Ectodermal cell (in vitro differentiated cells): ENCODE measurements around the gene LIPJ. TPM values are rescaled to one million over a fixed set of nuclear protein-coding genes. Genes with fewer than 3 reads are reported as not detected.

Experiments
- H3K27ac ChIP-seq: 2 replicates; pipeline ENCODE4 v1.7.0; 2013; ENCODE audit warnings: mild to moderate bottlenecking, low read depth, low read length; ENCODE audit not compliant: insufficient read depth, poor library complexity, severe bottlenecking
- H3K27me3 ChIP-seq: 2 replicates; pipeline ENCODE4 v1.7.0; 2013; ENCODE audit warnings: mild to moderate bottlenecking, low read length; ENCODE audit not compliant: insufficient read depth, control insufficient read depth, poor library complexity, severe bottlenecking
- H3K36me3 ChIP-seq: one replicate; pipeline ENCODE4 v1.7.0; 2013; ENCODE audit warnings: low read length; ENCODE audit not compliant: control insufficient read depth, insufficient read depth
- H3K4me1 ChIP-seq: one replicate; pipeline ENCODE4 v1.7.0; 2013; ENCODE audit warnings: low read length; ENCODE audit not compliant: control insufficient read depth, insufficient read depth
- H3K4me3 ChIP-seq: 2 replicates; pipeline ENCODE4 v1.7.0; 2013; ENCODE audit warnings: low read depth, low read length, control low read depth; ENCODE audit not compliant: insufficient read depth
- H3K9me3 ChIP-seq: 2 replicates; pipeline ENCODE4 v1.7.0; 2013; ENCODE audit warnings: mild to moderate bottlenecking, low read length, moderate library complexity; ENCODE audit not compliant: control insufficient read depth
- WGBS, 2 experiments: methylation state at CpG; one replicate each; pipeline ENCODE4 v1.1.7; 2013; ENCODE audit warnings: missing lambda C conversion rate in 2 of 2; 5-methylcytosine and 5-hydroxymethylcytosine counted together
- polyA plus RNA-seq, 4 experiments: library from polyadenylated mRNA; stranded (reverse); fragments of 50-300 nt; gene quantifications; one replicate each; pipeline ENCODE4 v1.2.3, GENCODE V29; 2013

LIPJ gene, protein sequence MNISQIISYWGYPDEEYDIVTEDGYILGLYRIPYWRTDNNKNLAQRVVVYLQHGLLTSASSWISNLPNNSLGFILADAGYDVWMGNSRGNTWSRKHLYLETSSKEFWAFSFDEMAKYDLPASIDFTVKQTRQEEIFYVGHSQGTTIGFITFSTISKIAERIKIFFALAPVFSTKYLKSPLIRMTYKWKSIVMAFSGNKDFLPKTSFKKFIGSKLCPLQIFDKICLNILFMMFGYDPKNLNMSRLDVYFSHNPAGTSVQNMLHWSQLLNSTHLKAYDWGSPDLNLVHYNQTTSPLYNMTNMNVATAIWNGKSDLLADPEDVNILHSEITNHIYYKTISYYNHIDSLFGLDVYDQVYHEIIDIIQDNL
- not detected for polyA plus RNA-seq (2013, experiment 1 of 4)
- polyA plus RNA-seq (2013, experiment 2 of 4) = 0.27 TPM
- not detected for polyA plus RNA-seq (2013, experiment 3 of 4)
- polyA plus RNA-seq (2013, experiment 4 of 4) = not detected

DNA sequence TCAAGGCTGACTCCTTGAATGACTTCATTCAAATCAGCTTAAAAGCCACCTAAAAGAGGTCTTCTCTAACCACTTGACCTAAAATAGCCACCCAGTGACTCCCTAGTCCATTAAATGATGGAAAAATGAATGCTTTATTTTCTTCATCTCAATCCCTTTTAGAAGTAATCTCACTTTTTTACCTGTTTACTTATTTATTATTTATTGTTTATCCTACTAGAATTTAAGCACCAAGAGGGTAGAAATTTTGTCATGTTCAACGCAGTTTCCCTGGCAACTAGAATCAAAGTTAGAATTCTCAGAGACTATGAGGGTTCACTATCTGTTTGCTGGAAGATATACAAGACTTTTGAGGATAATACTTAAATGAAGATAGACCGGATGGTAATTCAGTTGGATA, at the start of gene LIPJ:
LIPJ (plus strand) TSS at position 301 of the 400 bp plus-strand sequence. CDS start 3,926 bp downstream, outside the sequence.
- Histone ChIP-seq H3K9me3 (no peaks in the 10 kb centered on the region), H3K4me1 (no peaks in the 10 kb centered on the region), H3K27ac (no peak within 1 kb of the TSS), H3K4me3 (no peak within 1 kb of the TSS), H3K36me3 (no peaks in the 10 kb centered on the region), H3K27me3 (no peaks in the 10 kb centered on the region)
- 94 to 100% methylated on average over 2 of the region's 2 CpGs for WGBS, 2 experiments

DNA sequence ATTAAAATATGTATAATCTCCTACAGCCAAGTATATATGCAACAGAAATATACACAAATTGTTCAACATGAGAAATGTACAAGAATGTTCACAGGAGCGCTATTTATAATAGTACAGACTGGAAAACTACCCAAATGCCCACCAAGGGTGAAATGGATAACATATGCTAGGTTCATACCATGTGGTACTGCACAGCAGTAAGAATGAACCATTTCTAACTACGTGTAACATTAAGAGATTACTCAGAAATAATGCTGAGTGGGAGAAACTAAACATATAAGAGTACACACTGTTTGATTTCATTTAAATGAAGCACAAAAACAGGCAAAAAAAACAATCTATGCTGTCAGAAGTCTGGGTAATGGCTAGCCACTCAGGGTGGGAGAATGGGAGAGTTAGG, 49.2 kb upstream of the LIPJ start:
- no peak overlapping the region for H3K27ac ChIP-seq
- WGBS, 2 experiments = 100% methylated on average over 2 of the region's 2 CpGs
- no peaks in the 10 kb centered on the region for H3K9me3 ChIP-seq
- H3K4me1 ChIP-seq = no peaks in the 10 kb centered on the region
- no peaks in the 10 kb centered on the region for H3K36me3 ChIP-seq
- no peaks in the 10 kb centered on the region for H3K27me3 ChIP-seq
- H3K4me3 ChIP-seq = no peak overlapping the region

DNA sequence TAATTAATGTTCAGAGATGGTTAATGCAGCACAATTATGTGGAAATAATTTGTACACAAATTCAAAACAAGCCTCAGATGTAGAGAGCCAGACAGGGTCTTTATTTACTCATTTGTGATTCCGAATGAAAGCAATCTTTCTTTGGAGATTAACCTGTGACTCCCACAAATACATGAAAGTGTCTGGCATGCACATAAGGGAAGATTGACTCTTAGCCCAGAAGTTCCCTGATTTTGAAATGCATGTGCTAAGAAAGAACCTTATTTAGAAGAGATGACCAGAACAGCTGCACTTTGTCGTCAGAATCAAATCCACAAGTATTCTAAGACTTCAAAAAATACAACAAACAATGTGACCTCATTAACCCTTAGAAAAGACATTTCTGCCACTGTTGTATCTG, 48.5 kb upstream of the LIPJ start:
- Histone ChIP-seq H3K4me1 (no peaks in the 10 kb centered on the region), H3K4me3 (no peak overlapping the region), H3K9me3 (no peaks in the 10 kb centered on the region), H3K27ac (no peak overlapping the region), H3K27me3 (no peaks in the 10 kb centered on the region), H3K36me3 (no peaks in the 10 kb centered on the region)
- 80 to 83% methylated on average over 2 of the region's 2 CpGs for WGBS, 2 experiments

DNA sequence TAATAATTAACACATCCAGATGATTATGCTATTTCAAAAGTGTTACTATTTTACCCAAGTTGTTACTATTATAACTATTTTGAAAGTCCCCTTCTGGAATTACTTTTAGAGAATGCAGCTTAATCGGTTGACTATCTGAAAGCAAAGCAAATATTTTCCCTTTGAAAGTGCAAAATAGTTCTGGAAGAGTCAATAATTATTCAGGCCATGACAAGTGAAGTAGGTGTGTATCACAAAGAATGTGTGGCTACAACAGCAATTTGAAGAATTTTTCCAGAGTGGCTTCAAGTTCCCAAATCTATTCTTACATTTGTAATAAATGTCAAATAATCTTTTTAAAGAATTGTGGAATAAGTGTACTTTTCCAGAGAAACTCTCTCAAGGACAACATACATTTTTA, 46.2 kb upstream of the LIPJ start:
- WGBS, 2 experiments = 78 to 92% methylated on average over 1 of the region's 1 CpG
- no peak overlapping the region for H3K4me3 ChIP-seq
- H3K4me1 ChIP-seq = no peaks in the 10 kb centered on the region
- H3K27ac ChIP-seq = no peak overlapping the region
- H3K27me3 ChIP-seq = no peaks in the 10 kb centered on the region
- no peaks in the 10 kb centered on the region for H3K36me3 ChIP-seq
- no peaks in the 10 kb centered on the region for H3K9me3 ChIP-seq

DNA sequence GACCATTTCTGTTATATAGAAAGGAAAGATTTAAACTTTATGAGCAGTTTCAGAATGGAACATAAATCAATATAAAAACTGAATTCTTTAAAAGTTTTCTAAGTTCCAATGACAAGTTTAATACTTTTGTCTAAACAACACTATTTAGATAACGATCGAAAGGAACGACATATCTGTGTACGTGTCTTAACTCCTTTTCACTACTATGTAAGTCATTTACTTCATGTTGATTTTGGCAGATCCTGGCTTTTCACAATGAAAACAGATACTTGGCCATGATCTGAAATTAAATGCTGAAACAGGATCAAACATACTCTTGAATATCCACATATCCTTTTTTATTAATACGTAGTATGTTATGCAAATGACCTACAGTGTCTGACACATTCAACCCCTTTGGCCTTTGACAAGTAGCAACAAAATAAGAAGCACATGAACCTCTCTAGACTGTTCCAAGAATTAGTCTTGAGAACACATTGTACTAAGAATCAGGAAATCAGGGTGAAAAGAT, 45.4 kb upstream of the LIPJ start:
- H3K4me3 ChIP-seq = no peak overlapping the region
- no peaks in the 10 kb centered on the region for H3K4me1 ChIP-seq
- no peaks in the 10 kb centered on the region for H3K36me3 ChIP-seq
- no peaks in the 10 kb centered on the region for H3K9me3 ChIP-seq
- 94 to 96% methylated on average over 5 of the region's 5 CpGs for WGBS, 2 experiments
- no peaks in the 10 kb centered on the region for H3K27me3 ChIP-seq
- H3K27ac ChIP-seq = no peak overlapping the region

DNA sequence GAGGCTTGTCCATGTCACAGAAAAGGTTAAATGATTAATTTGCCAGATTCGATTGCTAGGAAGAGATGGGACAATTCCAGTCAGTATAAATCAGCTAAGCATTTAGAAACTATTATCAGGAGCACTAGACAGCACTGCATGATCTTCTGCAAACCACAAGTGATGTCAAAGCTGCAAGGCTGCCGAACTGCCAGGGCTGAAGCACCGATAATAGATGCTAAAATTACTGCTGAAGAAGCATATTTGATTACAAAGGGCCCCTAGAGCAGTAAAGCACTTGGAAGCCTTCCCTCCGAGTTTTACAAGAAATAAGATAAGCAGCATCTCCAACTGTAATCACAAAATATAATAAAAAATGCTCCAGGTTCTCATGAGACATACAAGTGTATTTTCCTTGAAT, 44.0 kb upstream of the LIPJ start:
- no peaks in the 10 kb centered on the region for H3K36me3 ChIP-seq

DNA sequence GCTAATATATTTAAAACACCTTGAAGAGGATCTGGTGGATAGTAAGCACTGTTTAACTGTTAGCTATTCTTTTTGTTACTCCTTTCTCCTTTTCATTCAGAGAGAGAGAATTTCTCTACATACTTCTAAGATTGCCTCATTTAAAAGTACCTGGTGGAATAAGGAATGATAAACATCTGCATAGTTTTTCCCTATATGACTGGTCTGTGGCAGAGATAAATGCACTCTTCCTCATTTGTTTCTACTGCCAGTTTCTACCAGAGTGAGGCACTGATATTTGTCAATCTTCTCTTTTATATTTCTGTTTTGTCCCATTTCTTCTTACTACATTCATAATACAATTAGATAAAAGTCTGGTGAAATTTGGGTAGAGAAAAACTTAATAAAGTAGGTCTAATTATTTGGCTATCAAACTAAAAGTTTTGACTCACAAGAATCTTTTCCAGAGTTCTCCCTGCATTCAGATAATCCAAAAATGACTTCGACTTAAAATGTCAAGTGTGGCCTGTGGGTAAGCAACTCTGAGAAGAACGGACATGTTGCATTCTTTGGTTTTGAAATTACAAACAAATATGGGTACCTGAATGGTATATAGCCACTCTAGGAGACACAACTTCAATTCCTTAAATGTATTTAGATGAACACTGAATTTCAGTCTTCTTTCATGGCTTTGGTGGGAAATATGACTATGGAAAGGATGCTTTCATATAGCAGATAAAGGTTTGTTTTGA, 42.3 kb upstream of the LIPJ start:
- Histone ChIP-seq H3K4me1 (no peaks in the 10 kb centered on the region), H3K9me3 (no peaks in the 10 kb centered on the region), H3K4me3 (no peak overlapping the region), H3K36me3 (no peaks in the 10 kb centered on the region), H3K27me3 (no peaks in the 10 kb centered on the region), H3K27ac (no peak overlapping the region)
- WGBS, 2 experiments = 95% methylated on average over 2 of the region's 2 CpGs; no CpG with 5 or more reads in 1 of the 2 experiments

More for the DNA sequence above, 44.0 kb upstream of the LIPJ start:
- H3K4me1 ChIP-seq = no peaks in the 10 kb centered on the region
- 92 to 96% methylated on average over 4 of the region's 4 CpGs for WGBS, 2 experiments
- no peaks in the 10 kb centered on the region for H3K9me3 ChIP-seq
- H3K27ac ChIP-seq = no peak overlapping the region
- H3K4me3 ChIP-seq = no peak overlapping the region
- H3K27me3 ChIP-seq = no peaks in the 10 kb centered on the region

DNA sequence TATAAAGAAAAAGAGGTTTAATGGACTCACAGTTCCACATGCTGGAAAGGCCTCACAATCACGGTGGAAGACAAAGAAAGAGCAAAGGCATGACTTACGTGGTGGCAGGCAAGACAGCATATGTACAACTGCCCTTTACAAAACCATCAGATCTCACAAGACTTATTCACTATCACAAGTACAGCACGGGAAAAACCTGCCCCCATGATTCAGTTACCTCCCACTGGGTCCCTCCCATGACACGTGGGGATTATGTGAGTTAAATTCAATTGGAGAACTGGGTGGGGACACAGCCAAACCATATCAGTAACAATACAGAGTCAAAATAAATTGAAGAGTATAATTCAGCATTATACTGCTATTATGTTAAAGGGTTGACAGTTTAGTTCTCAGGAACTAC, 41.2 kb upstream of the LIPJ start:
- 81 to 88% methylated on average over 3 to 4 of the region's 4 CpGs for WGBS, 2 experiments
- H3K4me3 ChIP-seq = no peak overlapping the region
- H3K9me3 ChIP-seq = no peaks in the 10 kb centered on the region
- no peaks in the 10 kb centered on the region for H3K36me3 ChIP-seq
- H3K27ac ChIP-seq = no peak overlapping the region
- no peaks in the 10 kb centered on the region for H3K4me1 ChIP-seq
- no peaks in the 10 kb centered on the region for H3K27me3 ChIP-seq

DNA sequence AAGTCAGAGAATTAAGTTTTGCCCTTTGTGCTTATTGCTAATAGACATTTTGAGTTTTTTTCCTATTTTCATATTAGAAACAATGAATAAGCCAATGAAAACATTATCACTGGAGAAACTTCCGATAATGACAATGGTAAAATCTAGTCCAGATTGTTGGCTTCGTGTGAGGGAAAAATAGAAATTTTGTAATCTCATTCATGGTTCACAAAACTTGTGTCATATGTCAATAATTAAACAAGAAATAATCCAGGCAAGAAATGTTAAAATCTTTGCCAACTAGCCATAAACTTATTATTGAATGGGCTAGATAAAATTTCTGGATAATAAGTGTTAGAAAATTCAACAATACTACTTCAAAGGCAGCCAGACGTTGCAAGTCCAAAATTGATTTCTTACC, 40.1 kb upstream of the LIPJ start:
- Histone ChIP-seq H3K9me3 (no peaks in the 10 kb centered on the region), H3K27ac (no peak overlapping the region), H3K27me3 (no peaks in the 10 kb centered on the region), H3K4me3 (no peak overlapping the region), H3K4me1 (no peaks in the 10 kb centered on the region), H3K36me3 (no peaks in the 10 kb centered on the region)
- 82% methylated on average over 3 of the region's 3 CpGs; no CpG with 5 or more reads in 1 of the 2 experiments for WGBS, 2 experiments

DNA sequence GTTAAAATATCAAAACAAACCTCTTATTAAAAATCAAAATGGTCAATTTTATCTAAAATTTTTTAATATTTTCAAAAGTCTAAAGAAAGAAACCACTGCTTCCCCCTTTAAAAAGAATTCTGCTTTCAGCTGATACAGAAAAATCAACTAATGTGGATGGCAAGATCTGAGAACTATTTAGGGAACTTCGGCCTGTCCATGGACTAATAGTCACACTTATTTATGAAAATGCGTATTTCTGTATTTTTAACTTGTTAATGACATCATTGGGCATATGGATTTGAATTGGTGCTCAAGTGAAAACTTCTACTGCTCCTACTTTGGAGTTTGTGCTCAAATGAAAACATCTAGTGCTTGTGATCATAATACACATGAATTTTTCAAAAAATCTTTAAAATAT, 35.3 kb upstream of the LIPJ start:
- no peak overlapping the region for H3K4me3 ChIP-seq
- no peaks in the 10 kb centered on the region for H3K9me3 ChIP-seq
- no peaks in the 10 kb centered on the region for H3K36me3 ChIP-seq
- no peaks in the 10 kb centered on the region for H3K4me1 ChIP-seq
- WGBS, 2 experiments = 94 to 98% methylated on average over 2 of the region's 2 CpGs
- no peak overlapping the region for H3K27ac ChIP-seq
- H3K27me3 ChIP-seq = no peaks in the 10 kb centered on the region
